Regular cardiac myocyte (primary cell): ENCODE measurements around the gene DIAPH2. TPM values are rescaled to one million over a fixed set of nuclear protein-coding genes. Genes with fewer than 3 reads are reported as not detected.

Experiments
- total RNA-seq: library from RNA; depleted of rRNA; stranded (reverse); fragments of >200 nt; gene quantifications from 2 replicates; pipeline ENCODE4 v1.2.3, GENCODE V29; 2014

Gene DIAPH2
- total RNA-seq = 14.6 and 21.7 TPM in 2 replicates

DNA sequence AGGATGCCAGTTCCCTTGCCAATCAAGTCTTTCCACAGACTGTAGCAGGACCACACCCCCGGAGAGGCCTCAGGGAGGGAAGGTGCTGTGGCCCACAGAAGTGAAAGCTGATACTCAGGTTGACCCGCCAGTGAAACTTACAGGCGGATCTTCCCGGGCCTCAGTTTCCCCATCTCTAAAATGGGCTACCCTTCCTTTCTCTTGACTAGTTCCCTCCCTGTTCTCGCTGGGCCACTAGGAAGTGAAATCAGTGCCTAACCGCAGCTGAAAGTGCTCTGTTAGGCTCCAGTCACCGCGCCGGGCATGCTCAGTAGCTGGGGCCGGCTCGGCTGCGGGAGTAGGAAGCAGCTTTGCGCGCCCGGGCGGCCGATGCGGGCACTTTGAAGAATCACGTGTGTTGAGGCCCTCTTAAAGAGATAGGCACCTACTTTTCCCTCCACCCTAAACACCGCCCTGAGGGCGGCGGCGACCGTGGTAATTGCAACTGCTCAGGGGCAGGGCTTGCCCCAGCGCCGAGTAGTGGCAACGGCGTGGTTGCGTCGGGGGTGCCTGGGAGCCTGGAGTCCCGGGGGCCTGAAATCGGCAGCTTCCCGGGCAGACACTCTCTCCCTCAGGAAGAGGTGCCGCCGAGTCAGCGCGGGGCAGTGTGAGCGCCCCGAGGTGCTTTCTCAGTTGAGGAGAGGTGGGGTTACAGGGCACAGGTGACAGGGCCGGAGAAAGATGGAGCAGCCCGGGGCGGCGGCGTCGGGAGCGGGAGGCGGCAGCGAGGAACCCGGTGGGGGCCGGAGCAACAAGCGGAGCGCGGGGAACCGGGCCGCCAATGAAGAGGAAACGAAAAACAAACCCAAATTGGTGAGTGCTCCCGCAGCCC, at the start of gene DIAPH2:
Gene DIAPH2 (plus strand): TSS at position 504 of the 871 bp plus-strand sequence.

DNA sequence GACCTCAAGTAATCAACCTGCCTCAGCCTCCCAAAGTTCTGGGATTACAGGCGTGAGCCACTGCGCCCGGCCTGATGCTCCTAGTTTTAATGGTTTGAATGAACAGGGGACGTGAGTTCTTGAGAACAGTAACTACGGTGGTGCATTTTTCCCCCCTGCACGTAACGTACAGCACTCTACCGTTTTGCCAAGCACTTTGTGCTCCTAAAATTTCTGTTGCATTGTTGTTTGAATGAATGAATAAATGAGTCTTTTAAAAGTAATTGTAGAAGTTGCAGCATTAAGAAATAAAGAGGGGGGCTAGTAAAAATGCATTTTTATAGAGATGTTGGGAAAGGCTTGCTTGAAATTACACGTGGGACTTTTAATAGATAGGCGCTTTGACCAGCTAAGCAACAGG, 199.0 kb downstream of the DIAPH2 start, which contains the start of gene RPA4:
Gene RPA4 (plus strand): TSS at position 301 of the 400 bp plus-strand sequence. CDS start 403 bp downstream, outside the sequence.

Other genes starting within 250 kb of the DIAPH2 start
- gene RPA4, start 199.1 kb downstream of the DIAPH2 start, total RNA-seq = 0.56 and 0.96 TPM in 2 replicates